Measurements from ENCODE around the gene PPP2R5A. TPM values are rescaled to one million over a fixed set of nuclear protein-coding genes. Genes with fewer than 3 reads are reported as not detected.
"Not testable (repeated sequence)": the region's sequence is repeated elsewhere in the genome, so short reads cannot be mapped to it uniquely, and the experiment has no call there.

The PPP2R5A gene
- total RNA-seq, 2 experiments from 2014 or later = 35.2 to 36.5 TPM

DNA sequence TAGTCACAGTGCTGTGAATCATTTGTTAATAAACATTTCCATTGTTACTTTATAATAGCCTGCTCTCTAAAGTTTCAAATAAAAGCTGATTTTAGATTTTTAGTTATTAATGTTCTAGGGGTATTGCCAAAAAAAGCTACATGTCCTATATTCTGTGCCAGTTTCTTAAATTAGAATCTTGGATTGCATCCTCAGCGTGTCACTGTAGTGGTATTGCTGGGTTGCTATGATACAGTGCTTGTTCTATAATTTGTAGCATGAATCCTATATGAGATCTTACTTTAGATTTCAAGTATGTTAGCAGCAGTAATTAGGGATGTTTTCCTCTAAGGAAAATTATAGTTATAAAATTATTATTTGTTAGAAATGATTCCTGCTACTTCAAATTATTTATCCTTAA lies 16.4 kb downstream of the PPP2R5A start:
- POLR2A ChIA-PET = no interaction called here
- no peak overlapping the region for H3K27ac Mint-ChIP-seq
- peaks cover 49% of the 10 kb centered on the region for H3K4me1 Mint-ChIP-seq (ENCODE audit: low read depth)
- no peak for ATAC-seq
- H3K27me3 Mint-ChIP-seq = no peaks in the 10 kb centered on the region
- TF ChIP-seq CTCF (IDR thresholded peaks at IDR 0.05) = no peak
- peaks cover 13% of the 10 kb centered on the region for H3K36me3 Mint-ChIP-seq (ENCODE audit: low read depth)
- no peak for DNase-seq
- peaks cover 1% of the 10 kb centered on the region for H3K9me3 Mint-ChIP-seq
- intact Hi-C loops (cut with micrococcal nuclease) = no loop called here
- CTCF ChIA-PET = interaction anchor here (0.6 to 3.3 kb wide), 2 partner anchors 15 to 154 kb away, joined by 3 to 8 read pairs; no protein-coding TSS in a partner anchor
- H3K4me3 Mint-ChIP-seq = no peak overlapping the region

- Mint-ChIP-seq H3K36me3 (ENCODE audit: low read depth) (peaks cover 20% of the 10 kb centered on the region), H3K4me3 (no peak overlapping the region), H3K4me1 (ENCODE audit: low read depth) (peaks cover 50% of the 10 kb centered on the region), H3K9me3 (peaks cover 1% of the 10 kb centered on the region), H3K27ac (no peak overlapping the region), H3K27me3 (no peaks in the 10 kb centered on the region)
- DNase-seq = no peak
- POLR2A ChIA-PET = no interaction called here
- TF ChIP-seq CTCF (IDR thresholded peaks at IDR 0.05) = no peak
- ATAC-seq = peak; percentile 45
- intact Hi-C loops (cut with micrococcal nuclease) = no loop called here
- CTCF ChIA-PET = no interaction called here
These were observed 17.7 kb downstream of the PPP2R5A start for GRCh38 chr1:212302745-212303383.

GRCh38 chr1:212305342-212305741 lies 20.1 kb downstream of the PPP2R5A start:
- peaks cover 34% of the 10 kb centered on the region for H3K36me3 Mint-ChIP-seq (ENCODE audit: low read depth)
- ATAC-seq = no peak
- H3K27me3 Mint-ChIP-seq = no peaks in the 10 kb centered on the region
- intact Hi-C loops (cut with micrococcal nuclease) = no loop called here
- POLR2A ChIA-PET = interaction anchor here (1.2 kb wide), 1 partner anchor 49 kb away, joined by 4 read pairs; no protein-coding TSS in a partner anchor
- peaks cover 1% of the 10 kb centered on the region for H3K9me3 Mint-ChIP-seq
- H3K27ac Mint-ChIP-seq = no peak overlapping the region
- CTCF ChIA-PET = no interaction called here
- DNase-seq = no peak
- H3K4me3 Mint-ChIP-seq = no peak overlapping the region
- TF ChIP-seq CTCF (IDR thresholded peaks at IDR 0.05) = no peak
- H3K4me1 Mint-ChIP-seq (ENCODE audit: low read depth) = peaks cover 57% of the 10 kb centered on the region

DNA sequence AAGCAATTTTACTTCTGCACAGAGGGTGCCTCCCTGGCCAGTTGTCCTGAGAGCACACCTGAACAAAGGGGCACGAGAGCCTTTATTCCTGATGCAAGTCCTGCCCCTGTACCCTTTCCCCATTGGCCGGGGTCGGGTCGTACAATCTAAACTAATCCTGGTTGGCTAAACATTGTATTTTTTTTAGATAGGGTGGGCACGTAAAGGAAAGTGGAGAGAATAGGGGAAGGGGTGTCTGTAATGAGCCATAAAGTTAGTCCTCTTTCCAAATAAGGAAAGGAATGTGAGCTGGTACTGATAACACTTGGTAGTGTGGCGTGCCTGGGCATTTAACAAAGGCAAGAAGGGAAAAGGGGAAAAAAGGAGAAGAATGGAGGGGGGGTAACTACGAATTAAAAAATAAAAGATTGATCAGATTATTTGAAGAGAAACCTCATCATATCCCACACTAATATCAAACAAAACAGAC lies 20.8 kb downstream of the PPP2R5A start:
- CTCF ChIA-PET; ATAC-seq; POLR2A ChIA-PET; H3K27me3 Mint-ChIP-seq; H3K4me3 Mint-ChIP-seq; H3K9me3 Mint-ChIP-seq; intact Hi-C loops (cut with micrococcal nuclease); DNase-seq; H3K27ac Mint-ChIP-seq: not testable (repeated sequence)
- H3K36me3 Mint-ChIP-seq (ENCODE audit: low read depth) = peaks cover 38% of the 10 kb centered on the region
- H3K4me1 Mint-ChIP-seq (ENCODE audit: low read depth) = peaks cover 59% of the 10 kb centered on the region

GRCh38 chr1:212309967-212310366 lies 24.8 kb downstream of the PPP2R5A start:
- Mint-ChIP-seq H3K9me3 (peaks cover 4% of the 10 kb centered on the region), H3K4me1 (ENCODE audit: low read depth) (peaks cover 30% of the 10 kb centered on the region), H3K27me3 (no peaks in the 10 kb centered on the region), H3K36me3 (ENCODE audit: low read depth) (peaks cover 48% of the 10 kb centered on the region), H3K27ac (no peak overlapping the region), H3K4me3 (no peak overlapping the region)
- intact Hi-C loops (cut with micrococcal nuclease) = no loop called here
- DNase-seq (no peak), ATAC-seq (no peak)
- TF ChIP-seq CTCF (IDR thresholded peaks at IDR 0.05) = no peak
- ChIA-PET POLR2A (no interaction called here), CTCF (interaction anchor here (1.9 to 2.3 kb wide), 2 partner anchors 34 to 275 kb away, joined by 6 to 7 read pairs; partner anchors contain the start of genes DTL and INTS7)

All from activated CD8-positive, alpha-beta T cell treated with anti-CD3 and anti-CD28 coated beads for 36 hours (primary cell).